Neutrophil (primary cell): Measurements from ENCODE around the gene ARSJ.
"Not testable (repeated sequence)": the region's sequence is repeated elsewhere in the genome, so short reads cannot be mapped to it uniquely, and the experiment has no call there.

Experiments used
- H3K27ac ChIP-seq: fragments of 200-600 bp; sonication (generic); 2 replicates; pipeline ENCODE4 v1.5.1; 2016; ENCODE audit warnings: mild to moderate bottlenecking, moderate library complexity
- H3K27me3 ChIP-seq: fragments of 200-600 bp; sonication (generic); 2 replicates; pipeline ENCODE4 v1.6.0; 2016; ENCODE audit warnings: mild to moderate bottlenecking
- H3K36me3 ChIP-seq: fragments of 200-600 bp; sonication (generic); 2 replicates; pipeline ENCODE4 v1.5.1; 2017
- H3K4me1 ChIP-seq, 2 experiments: fragments of 200-600 bp in 1 of 2; sonication (generic) in 1 of 2; 1 replicate in 1 of 2; 2 replicates in 1 of 2; pipeline versions ENCODE4 v1.5.1 to v1.6.1; 2013 to 2016; ENCODE audit warnings: low read depth in 1 of 2, low read length in 1 of 2, mild to moderate bottlenecking in 1 of 2, moderate library complexity in 1 of 2; ENCODE audit not compliant: control insufficient read depth in 1 of 2, insufficient read depth in 1 of 2
- H3K4me3 ChIP-seq, 2 experiments: fragments of 200-600 bp in 1 of 2; sonication (generic) in 1 of 2; 1 replicate in 1 of 2; 2 replicates in 1 of 2; pipeline ENCODE4 v1.5.1; 2013 to 2016; ENCODE audit warnings: low read depth in 1 of 2, low read length in 1 of 2, mild to moderate bottlenecking in 1 of 2, moderate library complexity in 1 of 2
- H3K9me3 ChIP-seq: fragments of 200-600 bp; sonication (generic); 2 replicates; pipeline ENCODE4 v1.5.1; 2016
- CTCF ChIP-seq: fragments of 200-600 bp; sonication (generic); IDR thresholded peaks from 2 replicates; pipeline ENCODE4 v1.5.1; 2016; ENCODE audit warnings: antibody characterized with exemption

ARSJ gene

GRCh38 chr4:113947484-113947883 is 32.0 kb downstream of the ARSJ start:
- Histone ChIP-seq H3K9me3 (no peaks in the 10 kb centered on the region), H3K27ac (no peak overlapping the region), H3K4me3 (no peak overlapping the region), H3K4me1 (no peaks in the 10 kb centered on the region), H3K27me3 (no peaks in the 10 kb centered on the region), H3K36me3 (no peaks in the 10 kb centered on the region)
- no peak for TF ChIP-seq CTCF

- no peak overlapping the region for H3K27ac ChIP-seq
- no peak for TF ChIP-seq CTCF
- no peak overlapping the region for H3K4me3 ChIP-seq
- H3K36me3 ChIP-seq = no peaks in the 10 kb centered on the region
- no peaks in the 10 kb centered on the region for H3K27me3 ChIP-seq
- no peaks in the 10 kb centered on the region for H3K9me3 ChIP-seq
- H3K4me1 ChIP-seq = no peaks in the 10 kb centered on the region
Measured at GRCh38 chr4:113945906-113946305, 33.5 kb downstream of the ARSJ start.

- TF ChIP-seq CTCF = no peak
- no peak overlapping the region for H3K27ac ChIP-seq
Measured at GRCh38 chr4:113943863-113944262, 35.6 kb downstream of the ARSJ start.

GRCh38 chr4:113943085-113943484 is 36.4 kb downstream of the ARSJ start:
- no peak for TF ChIP-seq CTCF
- H3K4me3 ChIP-seq = no peak overlapping the region
- no peak overlapping the region for H3K27ac ChIP-seq
- no peaks in the 10 kb centered on the region for H3K9me3 ChIP-seq
- H3K36me3 ChIP-seq = no peaks in the 10 kb centered on the region
- no peaks in the 10 kb centered on the region for H3K4me1 ChIP-seq
- H3K27me3 ChIP-seq = no peaks in the 10 kb centered on the region

More at GRCh38 chr4:113943863-113944262, 35.6 kb downstream of the ARSJ start:
- Histone ChIP-seq H3K4me3 (no peak overlapping the region), H3K9me3 (no peaks in the 10 kb centered on the region), H3K27me3 (no peaks in the 10 kb centered on the region), H3K36me3 (no peaks in the 10 kb centered on the region), H3K4me1 (no peaks in the 10 kb centered on the region)

GRCh38 chr4:113941836-113942235 is 37.6 kb downstream of the ARSJ start:
- H3K4me1 ChIP-seq = no peaks in the 10 kb centered on the region

GRCh38 chr4:113940103-113940502 is 39.3 kb downstream of the ARSJ start:
- H3K36me3 ChIP-seq, H3K4me3 ChIP-seq, H3K9me3 ChIP-seq, H3K27me3 ChIP-seq, H3K4me1 ChIP-seq, H3K27ac ChIP-seq: not testable (repeated sequence)

More at GRCh38 chr4:113941836-113942235, 37.6 kb downstream of the ARSJ start:
- Histone ChIP-seq H3K9me3 (no peaks in the 10 kb centered on the region), H3K36me3 (no peaks in the 10 kb centered on the region), H3K27me3 (no peaks in the 10 kb centered on the region), H3K27ac (no peak overlapping the region), H3K4me3 (no peak overlapping the region)
- TF ChIP-seq CTCF = no peak
